WI38 (cell line): ENCODE measurements around the gene PIGT.
A peak's percentile ranks its signal among the peaks of the same experiment; 100 is the strongest.

Source experiments
- H3K4me3 ChIP-seq: 2 replicates; pipeline ENCODE4 v1.5.1; 2011; ENCODE audit warnings: low read depth, mild to moderate bottlenecking, control low read depth, low read length
- TF ChIP-seq, protein P1 (sequence below): IDR thresholded peaks from 2 replicates; pipeline ENCODE4 v1.5.1; 2012; ENCODE audit warnings: low read depth, mild to moderate bottlenecking, control low read depth, low read length

The PIGT gene

DNA sequence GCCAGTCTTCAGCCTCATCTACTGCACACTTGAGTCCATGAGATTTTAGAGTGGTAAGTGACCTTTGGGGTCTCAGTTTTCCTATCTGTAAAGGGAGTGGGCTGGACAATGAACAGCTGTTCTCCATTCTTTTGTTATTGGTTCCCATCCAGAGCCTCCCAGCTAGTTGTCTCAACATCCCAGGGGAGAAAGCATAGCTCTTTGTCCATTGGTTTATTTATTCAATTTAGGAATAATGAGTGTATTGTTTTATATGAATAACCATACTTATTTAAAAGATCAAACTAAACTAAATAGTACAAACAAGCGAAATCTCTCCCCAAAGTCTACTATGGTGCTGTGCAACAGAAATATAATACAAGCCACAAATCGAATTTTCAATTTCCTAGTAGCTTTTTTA is 13.7 kb downstream of the PIGT start:
- TF ChIP-seq, protein P1, sequence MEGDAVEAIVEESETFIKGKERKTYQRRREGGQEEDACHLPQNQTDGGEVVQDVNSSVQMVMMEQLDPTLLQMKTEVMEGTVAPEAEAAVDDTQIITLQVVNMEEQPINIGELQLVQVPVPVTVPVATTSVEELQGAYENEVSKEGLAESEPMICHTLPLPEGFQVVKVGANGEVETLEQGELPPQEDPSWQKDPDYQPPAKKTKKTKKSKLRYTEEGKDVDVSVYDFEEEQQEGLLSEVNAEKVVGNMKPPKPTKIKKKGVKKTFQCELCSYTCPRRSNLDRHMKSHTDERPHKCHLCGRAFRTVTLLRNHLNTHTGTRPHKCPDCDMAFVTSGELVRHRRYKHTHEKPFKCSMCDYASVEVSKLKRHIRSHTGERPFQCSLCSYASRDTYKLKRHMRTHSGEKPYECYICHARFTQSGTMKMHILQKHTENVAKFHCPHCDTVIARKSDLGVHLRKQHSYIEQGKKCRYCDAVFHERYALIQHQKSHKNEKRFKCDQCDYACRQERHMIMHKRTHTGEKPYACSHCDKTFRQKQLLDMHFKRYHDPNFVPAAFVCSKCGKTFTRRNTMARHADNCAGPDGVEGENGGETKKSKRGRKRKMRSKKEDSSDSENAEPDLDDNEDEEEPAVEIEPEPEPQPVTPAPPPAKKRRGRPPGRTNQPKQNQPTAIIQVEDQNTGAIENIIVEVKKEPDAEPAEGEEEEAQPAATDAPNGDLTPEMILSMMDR, result no peak
- no peak overlapping the region for H3K4me3 ChIP-seq

DNA sequence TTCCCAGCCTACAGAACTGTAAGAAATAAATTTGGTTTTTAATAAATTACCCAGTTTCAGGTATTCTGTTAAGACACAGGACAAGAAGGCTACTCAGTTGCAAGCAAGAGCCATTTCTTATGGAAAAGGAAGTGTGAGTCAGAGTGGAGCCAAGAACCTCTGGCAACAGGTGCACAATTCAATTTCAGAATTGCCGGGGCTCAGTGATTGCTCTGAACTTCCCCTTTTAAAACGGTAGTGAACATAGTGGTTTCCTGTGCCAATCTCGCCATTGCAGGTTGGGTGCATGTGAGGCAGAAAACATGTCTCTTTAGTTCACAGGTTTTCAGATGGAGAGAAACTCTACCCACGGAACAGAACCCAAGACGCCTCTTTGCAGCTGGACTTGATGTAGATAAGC is 16.4 kb downstream of the PIGT start:
- H3K4me3 ChIP-seq, result no peak overlapping the region
- TF ChIP-seq, protein P1, result no peak

DNA sequence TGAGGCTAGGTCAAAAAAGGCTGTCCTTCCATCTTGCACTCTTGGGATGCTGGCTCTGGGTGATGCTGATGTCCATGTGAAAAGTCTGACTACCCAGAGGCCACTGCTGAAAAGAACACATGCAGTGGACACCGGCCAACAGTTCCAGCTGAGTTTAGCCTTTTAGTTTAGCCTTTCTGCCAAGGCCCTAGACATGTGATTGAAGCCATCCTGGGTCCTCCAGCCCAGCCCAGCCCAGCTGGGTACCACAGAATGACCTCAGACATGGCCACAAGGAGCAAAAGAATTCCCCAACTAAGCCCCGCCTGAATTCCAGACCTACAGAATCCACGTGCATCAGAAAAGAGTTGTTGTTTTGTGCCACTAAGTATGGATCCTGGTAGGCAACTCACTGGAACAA is 17.4 kb downstream of the PIGT start:
- TF ChIP-seq, protein P1, result no peak
- no peak overlapping the region for H3K4me3 ChIP-seq

- H3K4me3 ChIP-seq, result no peak overlapping the region
- TF ChIP-seq, protein P1, result no peak
These were observed 18.0 kb downstream of the PIGT start for GRCh38 chr20:45433976-45434375.

DNA sequence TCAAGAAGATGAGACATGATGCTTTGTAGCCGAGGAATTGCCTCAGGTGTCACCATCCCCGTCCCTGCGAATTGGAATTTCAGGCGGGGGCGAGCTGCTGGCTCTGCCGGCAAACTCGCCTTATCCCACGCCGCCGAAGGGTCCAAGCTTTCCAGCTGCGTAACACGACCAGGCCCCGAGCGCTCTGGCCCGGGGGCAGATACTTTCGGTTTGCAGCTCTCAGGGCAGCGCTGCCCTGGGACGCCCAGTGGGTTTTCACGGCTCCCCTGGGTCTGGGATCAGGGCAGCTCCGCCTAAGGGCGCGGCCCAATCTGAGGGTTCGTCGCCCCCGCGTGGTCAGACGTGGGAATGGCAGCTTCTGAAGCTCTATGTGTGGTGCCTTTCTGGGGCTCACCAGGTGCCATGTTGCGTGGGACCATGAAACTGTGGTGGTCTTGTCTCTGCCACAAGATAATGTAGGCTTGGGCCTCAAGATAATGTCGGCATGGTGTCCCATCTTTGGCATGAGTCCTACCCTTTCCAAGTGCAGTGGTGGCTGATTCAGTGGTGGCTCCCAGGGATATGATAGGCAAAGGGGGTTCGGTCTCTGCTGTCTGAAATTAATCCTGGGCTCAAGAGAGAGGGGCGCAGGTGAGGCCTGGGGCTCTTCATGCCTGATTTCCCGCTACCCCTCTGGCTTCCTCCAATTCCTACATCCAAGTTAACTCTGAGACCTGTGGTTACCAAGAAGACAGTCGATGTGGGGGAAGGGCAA is 21.0 kb downstream of the PIGT start:
- H3K4me3 ChIP-seq, result peak overlapping the region; percentile 48
- TF ChIP-seq, protein P1, result peak; percentile 92

DNA sequence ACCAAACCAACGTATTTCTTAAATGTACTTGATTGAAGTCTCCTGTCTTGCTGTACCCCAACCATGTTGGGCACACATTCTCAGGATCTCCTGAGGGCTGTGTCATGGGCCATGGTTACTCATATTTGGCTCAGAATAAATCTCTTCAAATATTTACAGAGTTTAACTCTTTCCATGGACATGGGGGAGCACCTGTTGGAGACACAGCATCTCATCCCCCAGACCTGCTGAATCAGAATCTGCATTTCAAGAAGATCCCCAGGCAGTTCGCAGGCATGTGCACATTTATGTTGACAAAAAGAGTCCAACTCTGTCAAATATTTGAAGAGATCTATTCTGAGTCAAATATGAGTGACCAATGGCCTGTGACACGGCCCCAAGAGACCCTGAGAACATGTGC is 24.5 kb downstream of the PIGT start:
- TF ChIP-seq, protein P1, result no peak
- no peak overlapping the region for H3K4me3 ChIP-seq

DNA sequence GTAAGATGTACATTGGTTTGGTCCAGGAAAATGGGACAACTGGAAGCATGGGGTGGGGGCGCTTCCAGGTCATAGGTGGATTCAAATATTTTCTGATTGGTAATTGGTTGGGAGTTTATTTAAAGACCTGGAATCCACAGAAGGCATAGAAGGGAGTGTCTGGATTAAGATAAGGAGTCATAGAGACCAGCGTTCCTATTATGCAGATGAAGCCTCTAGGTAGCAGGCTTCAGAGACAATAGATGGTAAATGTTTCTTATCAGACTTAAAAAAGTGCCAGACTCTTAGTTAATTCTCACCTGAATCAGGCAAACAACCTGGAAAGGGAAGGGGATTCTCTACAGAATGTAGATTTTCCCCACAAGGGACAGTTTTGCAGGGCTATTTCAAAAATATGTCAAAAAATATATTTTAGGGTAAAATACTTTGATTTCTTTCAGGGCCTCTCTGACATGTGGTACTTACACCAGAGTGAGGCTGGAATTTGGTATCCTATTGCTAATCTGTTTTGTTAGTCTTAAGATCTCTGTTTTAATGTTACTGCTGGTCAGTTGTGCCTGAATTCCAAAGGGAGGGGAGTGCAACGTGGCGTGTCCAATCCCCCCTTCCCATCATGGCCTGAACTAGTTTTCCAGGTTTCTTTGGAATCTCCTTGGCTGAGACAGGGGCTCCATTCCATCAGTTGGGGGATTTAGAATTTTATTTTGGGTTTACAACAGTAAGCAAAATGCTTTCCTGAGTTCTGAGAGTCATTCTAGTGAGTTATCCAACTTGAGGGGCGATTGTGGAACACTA is 25.1 kb downstream of the PIGT start:
- H3K4me3 ChIP-seq, result no peak overlapping the region
- TF ChIP-seq, protein P1, result no peak
